HEK293 (cell line): ENCODE results near the gene GCNT2.
"Not testable (repeated sequence)": the region's sequence is repeated elsewhere in the genome, so short reads cannot be mapped to it uniquely, and the experiment has no call there.

ENCODE experiments used
- CTCF ChIA-PET: fragments of 350-600 bp; formaldehyde crosslinking; extraction: SDS; loops from one replicate; lab custom pipeline; 2021; ENCODE audit warnings: antibody characterized with exemption; lab: Yijun Ruan, JAX
- POLR2A ChIA-PET: fragments of 300-600 bp; formaldehyde crosslinking; extraction: SDS; loops from one replicate; lab custom pipeline; 2020; ENCODE audit warnings: antibody characterized with exemption, inconsistent platforms; lab: Yijun Ruan, JAX
- H3K27ac ChIP-seq: fragments of 200-500 bp; sonication (Bioruptor generic); 2 replicates; pipeline ENCODE4 v1.5.1; 2014; ENCODE audit warnings: low read depth, low read length, control low read depth, inconsistent platforms; ENCODE audit errors: extremely low read depth
- H3K36me3 ChIP-seq, 2 experiments: fragments of 200-500 bp in 1 of 2; sonication (Bioruptor generic) in 1 of 2; 1 replicate in 1 of 2; 2 replicates in 1 of 2; pipeline ENCODE4 v1.5.1; 2014 to 2017; ENCODE audit warnings: inconsistent platforms in 2 of 2, low read length in 2 of 2; ENCODE audit not compliant: control insufficient read depth in 2 of 2, insufficient read depth in 1 of 2
- H3K4me1 ChIP-seq: fragments of 200-500 bp; sonication (Bioruptor generic); 2 replicates; pipeline ENCODE4 v1.5.1; 2014; ENCODE audit warnings: mild to moderate bottlenecking, low read length, inconsistent platforms; ENCODE audit not compliant: control insufficient read depth, insufficient read depth
- H3K4me3 ChIP-seq: 2 replicates; pipeline ENCODE4 v1.5.1; 2011; ENCODE audit warnings: low read depth, mild to moderate bottlenecking, control low read depth, low read length, moderate library complexity
- H3K9me3 ChIP-seq: fragments of 200-500 bp; sonication (Bioruptor generic); 2 replicates; pipeline ENCODE4 v1.5.1; 2014; ENCODE audit warnings: low read depth, low read length, inconsistent platforms; ENCODE audit not compliant: control insufficient read depth, insufficient read depth
- BCL11A ChIP-seq: fragments of 450-650 bp; formaldehyde crosslinking; IDR thresholded peaks from 2 replicates; pipeline ENCODE4 v1.5.1; 2016; ENCODE audit warnings: low read depth, missing biosample characterization, missing genetic modification characterization
- EGR2 ChIP-seq: fragments of 450-650 bp; formaldehyde crosslinking; IDR thresholded peaks from 2 replicates; pipeline ENCODE4 v1.5.1; 2016; ENCODE audit warnings: low read depth, missing biosample characterization, missing genetic modification characterization
- SCRT1 ChIP-seq: fragments of 450-650 bp; formaldehyde crosslinking; IDR thresholded peaks from 2 replicates; pipeline ENCODE4 v1.5.1; 2016; ENCODE audit warnings: missing biosample characterization, missing genetic modification characterization, borderline replicate concordance
- SETDB1 ChIP-seq: IDR thresholded peaks from one replicate; pipeline ENCODE4 v1.6.1; 2017; ENCODE audit warnings: mild to moderate bottlenecking, low read length, moderate library complexity, mixed read lengths; ENCODE audit not compliant: insufficient read length
- SP3 ChIP-seq: fragments of 450-650 bp; formaldehyde crosslinking; IDR thresholded peaks from 2 replicates; pipeline ENCODE4 v1.5.1; 2016; ENCODE audit warnings: missing biosample characterization, missing genetic modification characterization
- ZEB2 ChIP-seq: fragments of 450-650 bp; formaldehyde crosslinking; IDR thresholded peaks from 2 replicates; pipeline ENCODE4 v1.5.1; 2016; ENCODE audit warnings: missing biosample characterization, missing genetic modification characterization
- ZFP37 ChIP-seq: fragments of 450-650 bp; formaldehyde crosslinking; IDR thresholded peaks from 2 replicates; pipeline ENCODE4 v1.5.1; 2016; ENCODE audit warnings: missing biosample characterization, missing genetic modification characterization
- ZFP41 ChIP-seq: fragments of 450-650 bp; formaldehyde crosslinking; IDR thresholded peaks from 2 replicates; pipeline ENCODE4 v1.5.1; 2016; ENCODE audit warnings: missing biosample characterization, missing genetic modification characterization, borderline replicate concordance
- ZNF214 ChIP-seq: fragments of 450-650 bp; formaldehyde crosslinking; IDR thresholded peaks from 2 replicates; pipeline ENCODE4 v1.5.1; 2017; ENCODE audit warnings: missing biosample characterization, mild to moderate bottlenecking, missing genetic modification characterization, borderline replicate concordance
- ZNF26 ChIP-seq: fragments of 450-650 bp; formaldehyde crosslinking; IDR thresholded peaks from 2 replicates; pipeline ENCODE4 v1.5.1; 2016; ENCODE audit warnings: missing biosample characterization, missing genetic modification characterization
- ZNF302 ChIP-seq: fragments of 450-650 bp; formaldehyde crosslinking; IDR thresholded peaks from 2 replicates; pipeline ENCODE4 v1.5.1; 2016; ENCODE audit warnings: missing biosample characterization, missing genetic modification characterization, low read depth
- ZNF311 ChIP-seq: fragments of 450-650 bp; formaldehyde crosslinking; IDR thresholded peaks from 2 replicates; pipeline ENCODE4 v1.5.1; 2017; ENCODE audit warnings: missing biosample characterization, missing genetic modification characterization, borderline replicate concordance
- ZNF341 ChIP-seq: fragments of 450-650 bp; formaldehyde crosslinking; IDR thresholded peaks from 2 replicates; pipeline ENCODE4; 2016; ENCODE audit warnings: low read depth, missing biosample characterization, missing genetic modification characterization
- ZNF404 ChIP-seq: fragments of 450-650 bp; formaldehyde crosslinking; IDR thresholded peaks from 2 replicates; pipeline ENCODE4 v1.5.1; 2017; ENCODE audit warnings: missing biosample characterization, missing genetic modification characterization
- ZNF555 ChIP-seq: fragments of 450-650 bp; formaldehyde crosslinking; conservative IDR thresholded peaks from 2 replicates; pipeline ENCODE4 v1.5.1; 2017; ENCODE audit warnings: missing biosample characterization, mild to moderate bottlenecking, missing genetic modification characterization, inconsistent platforms
- ZNF561 ChIP-seq: fragments of 450-650 bp; IDR thresholded peaks from 2 replicates; pipeline ENCODE4 v1.5.1; 2018; ENCODE audit warnings: missing biosample characterization, missing genetic modification characterization, borderline replicate concordance
- ZNF585B ChIP-seq: fragments of 450-650 bp; formaldehyde crosslinking; IDR thresholded peaks from 2 replicates; pipeline ENCODE4 v1.5.1; 2016; ENCODE audit warnings: missing biosample characterization, missing genetic modification characterization
- ZNF658 ChIP-seq: fragments of 450-650 bp; formaldehyde crosslinking; IDR thresholded peaks from 2 replicates; pipeline ENCODE4; 2016; ENCODE audit warnings: missing biosample characterization, missing genetic modification characterization
- ZNF664 ChIP-seq: fragments of 450-650 bp; formaldehyde crosslinking; IDR thresholded peaks from 2 replicates; pipeline ENCODE4 v1.5.1; 2016; ENCODE audit warnings: missing biosample characterization, missing genetic modification characterization
- TF ChIP-seq, protein P1 (sequence below): fragments of 450-650 bp; formaldehyde crosslinking; IDR thresholded peaks from 2 replicates; pipeline ENCODE4 v1.5.1; 2016; ENCODE audit warnings: missing biosample characterization, missing genetic modification characterization, borderline replicate concordance
- TF ChIP-seq, protein P2 (sequence below): fragments of 450-650 bp; formaldehyde crosslinking; IDR thresholded peaks from 2 replicates; pipeline ENCODE4 v1.5.1; 2017; ENCODE audit warnings: missing biosample characterization, missing genetic modification characterization

GCNT2 gene

GRCh38 chr6:10484912-10485311, 36.2 kb upstream of the GCNT2 start:
- ChIA-PET CTCF (interaction anchor here (0.5 to 1.1 kb wide), 4 partner anchors 19 to 1895 kb away, joined by 3 read pairs; no protein-coding TSS in a partner anchor), POLR2A (interaction anchor here (1.2 kb wide), 1 partner anchor 210 kb away, joined by 3 read pairs; the partner anchor contains the start of genes C6orf52 and PAK1IP1)
- Histone ChIP-seq H3K27ac (no peak overlapping the region), H3K9me3 (no peaks in the 10 kb centered on the region), H3K36me3 (no peaks in the 10 kb centered on the region), H3K4me1 (no peaks in the 10 kb centered on the region), H3K4me3 (no peak overlapping the region)
- no peak for TF ChIP-seq SCRT1 (tag by site-specific recombination)
- TF ChIP-seq, protein P1, sequence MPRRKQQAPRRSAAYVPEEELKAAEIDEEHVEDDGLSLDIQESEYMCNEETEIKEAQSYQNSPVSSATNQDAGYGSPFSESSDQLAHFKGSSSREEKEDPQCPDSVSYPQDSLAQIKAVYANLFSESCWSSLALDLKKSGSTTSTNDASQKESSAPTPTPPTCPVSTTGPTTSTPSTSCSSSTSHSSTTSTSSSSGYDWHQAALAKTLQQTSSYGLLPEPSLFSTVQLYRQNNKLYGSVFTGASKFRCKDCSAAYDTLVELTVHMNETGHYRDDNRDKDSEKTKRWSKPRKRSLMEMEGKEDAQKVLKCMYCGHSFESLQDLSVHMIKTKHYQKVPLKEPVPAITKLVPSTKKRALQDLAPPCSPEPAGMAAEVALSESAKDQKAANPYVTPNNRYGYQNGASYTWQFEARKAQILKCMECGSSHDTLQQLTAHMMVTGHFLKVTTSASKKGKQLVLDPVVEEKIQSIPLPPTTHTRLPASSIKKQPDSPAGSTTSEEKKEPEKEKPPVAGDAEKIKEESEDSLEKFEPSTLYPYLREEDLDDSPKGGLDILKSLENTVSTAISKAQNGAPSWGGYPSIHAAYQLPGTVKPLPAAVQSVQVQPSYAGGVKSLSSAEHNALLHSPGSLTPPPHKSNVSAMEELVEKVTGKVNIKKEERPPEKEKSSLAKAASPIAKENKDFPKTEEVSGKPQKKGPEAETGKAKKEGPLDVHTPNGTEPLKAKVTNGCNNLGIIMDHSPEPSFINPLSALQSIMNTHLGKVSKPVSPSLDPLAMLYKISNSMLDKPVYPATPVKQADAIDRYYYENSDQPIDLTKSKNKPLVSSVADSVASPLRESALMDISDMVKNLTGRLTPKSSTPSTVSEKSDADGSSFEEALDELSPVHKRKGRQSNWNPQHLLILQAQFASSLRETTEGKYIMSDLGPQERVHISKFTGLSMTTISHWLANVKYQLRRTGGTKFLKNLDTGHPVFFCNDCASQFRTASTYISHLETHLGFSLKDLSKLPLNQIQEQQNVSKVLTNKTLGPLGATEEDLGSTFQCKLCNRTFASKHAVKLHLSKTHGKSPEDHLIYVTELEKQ (tag by site-specific recombination): no peak
- TF ChIP-seq ZNF302 (tag by site-specific recombination): no peak
- no peak for TF ChIP-seq ZNF561 (tag by site-specific recombination)

- Histone ChIP-seq H3K36me3 (no peaks in the 10 kb centered on the region), H3K4me3 (no peak overlapping the region), H3K27ac (no peak overlapping the region), H3K4me1 (no peaks in the 10 kb centered on the region)
- ChIA-PET CTCF (interaction anchor here (1.1 kb wide), 1 partner anchor 560 kb away, joined by 3 read pairs; no protein-coding TSS in a partner anchor), POLR2A (no interaction called here)
- TF ChIP-seq ZNF26 (tag by site-specific recombination) (no peak), ZNF341 (no peak)
- TF ChIP-seq, all 188 proteins: peak for 0
- no peaks in the 10 kb centered on the region for H3K9me3 ChIP-seq
Measured at GRCh38 chr6:10485406-10485805, 35.7 kb upstream of the GCNT2 start.

GRCh38 chr6:10486215-10486614, 34.9 kb upstream of the GCNT2 start:
- no peak for TF ChIP-seq ZNF214 (tag by site-specific recombination)
- TF ChIP-seq ZNF658 (tag by site-specific recombination): no peak
- no peak for TF ChIP-seq ZEB2
- TF ChIP-seq EGR2 (tag by site-specific recombination): no peak
- TF ChIP-seq BCL11A (tag by site-specific recombination): no peak
- no peak for TF ChIP-seq ZNF404 (tag by site-specific recombination)
- no peak for TF ChIP-seq ZNF311
- no peak for TF ChIP-seq ZFP37 (tag by site-specific recombination)
- no peak for TF ChIP-seq SETDB1
- TF ChIP-seq ZNF585B (tag by site-specific recombination): no peak
- TF ChIP-seq ZFP41 (tag by site-specific recombination): no peak
- TF ChIP-seq SP3 (tag by site-specific recombination): no peak
- no peak for TF ChIP-seq ZNF555 (tag by site-specific recombination)
- TF ChIP-seq, protein P2, sequence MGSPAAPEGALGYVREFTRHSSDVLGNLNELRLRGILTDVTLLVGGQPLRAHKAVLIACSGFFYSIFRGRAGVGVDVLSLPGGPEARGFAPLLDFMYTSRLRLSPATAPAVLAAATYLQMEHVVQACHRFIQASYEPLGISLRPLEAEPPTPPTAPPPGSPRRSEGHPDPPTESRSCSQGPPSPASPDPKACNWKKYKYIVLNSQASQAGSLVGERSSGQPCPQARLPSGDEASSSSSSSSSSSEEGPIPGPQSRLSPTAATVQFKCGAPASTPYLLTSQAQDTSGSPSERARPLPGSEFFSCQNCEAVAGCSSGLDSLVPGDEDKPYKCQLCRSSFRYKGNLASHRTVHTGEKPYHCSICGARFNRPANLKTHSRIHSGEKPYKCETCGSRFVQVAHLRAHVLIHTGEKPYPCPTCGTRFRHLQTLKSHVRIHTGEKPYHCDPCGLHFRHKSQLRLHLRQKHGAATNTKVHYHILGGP (tag by site-specific recombination): no peak
- TF ChIP-seq ZNF664 (tag by site-specific recombination): no peak
- Histone ChIP-seq H3K4me3 (no peak overlapping the region), H3K36me3 (no peaks in the 10 kb centered on the region), H3K4me1 (no peaks in the 10 kb centered on the region), H3K9me3 (no peaks in the 10 kb centered on the region), H3K27ac (no peak overlapping the region)
- ChIA-PET CTCF (interaction anchor here (0.9 kb wide), 1 partner anchor 21 kb away, joined by 5 read pairs; no protein-coding TSS in a partner anchor), POLR2A (no interaction called here)

GRCh38 chr6:10486944-10487588, 34.1 kb upstream of the GCNT2 start:
- ChIA-PET CTCF (interaction anchor here (0.5 to 0.9 kb wide), 4 partner anchors 22 to 506 kb away, joined by 3 to 5 read pairs (median 3); partner anchors contain the start of gene TMEM14C), POLR2A (interaction anchor here (0.7 kb wide), 1 partner anchor 16 kb away, joined by 3 read pairs; no protein-coding TSS in a partner anchor)
- H3K36me3 ChIP-seq: not testable (repeated sequence)

More at GRCh38 chr6:10486944-10487588, 34.1 kb upstream of the GCNT2 start:
- not testable (repeated sequence) for H3K9me3 ChIP-seq, H3K4me1 ChIP-seq, H3K4me3 ChIP-seq, H3K27ac ChIP-seq
